ENCODE measurements around the gene ISG20.
A peak's percentile ranks its signal among the peaks of the same experiment; 100 is the strongest.
"Not testable (repeated sequence)": the region's sequence is repeated elsewhere in the genome, so short reads cannot be mapped to it uniquely, and the experiment has no call there.

The ISG20 gene

GRCh38 chr15:88618686-88619085 is 20.1 kb upstream of the ISG20 start:
- no peak for DNase-seq (ENCODE audit: low read depth in 2 of 2)

- DNase-seq (ENCODE audit: low read depth in 2 of 2) = no peak
Measured at GRCh38 chr15:88619796-88620195, 19.0 kb upstream of the ISG20 start.

- peak; percentile 94 for DNase-seq (ENCODE audit: low read depth in 2 of 2)
Measured at GRCh38 chr15:88620995-88621772, 17.6 kb upstream of the ISG20 start, which contains the start of gene AEN. Gene AEN (plus strand): TSS chr15:88621340. CDS start chr15:88626210, 4,870 bp downstream.

- DNase-seq (ENCODE audit: low read depth in 2 of 2) = no peak
Measured at GRCh38 chr15:88621789-88622604, 16.8 kb upstream of the ISG20 start.

GRCh38 chr15:88622605-88622975 is 16.2 kb upstream of the ISG20 start:
- DNase-seq (ENCODE audit: low read depth in 2 of 2) = no peak

- peak; percentile 64 to 67 for DNase-seq (ENCODE audit: low read depth in 2 of 2)
Measured at GRCh38 chr15:88623061-88623460, 15.8 kb upstream of the ISG20 start.

- DNase-seq (ENCODE audit: low read depth in 2 of 2) = no peak
Measured at GRCh38 chr15:88623632-88624031, 15.2 kb upstream of the ISG20 start.

- no peak for DNase-seq (ENCODE audit: low read depth in 2 of 2)
Measured at GRCh38 chr15:88624156-88624970, 14.5 kb upstream of the ISG20 start.

- DNase-seq (ENCODE audit: low read depth in 2 of 2) = no peak
Measured at GRCh38 chr15:88624971-88625490, 13.8 kb upstream of the ISG20 start.

- DNase-seq (ENCODE audit: low read depth in 2 of 2) = no peak
Measured at GRCh38 chr15:88625943-88626741, 12.7 kb upstream of the ISG20 start.

- no peak for DNase-seq (ENCODE audit: low read depth in 2 of 2)
Measured at GRCh38 chr15:88627463-88627862, 11.4 kb upstream of the ISG20 start.

- DNase-seq (ENCODE audit: low read depth in 2 of 2) = no peak
Measured at GRCh38 chr15:88628018-88628654, 10.7 kb upstream of the ISG20 start.

- no peak for DNase-seq (ENCODE audit: low read depth in 2 of 2)
Measured at GRCh38 chr15:88629071-88629470, 9.7 kb upstream of the ISG20 start.

- no peak for DNase-seq (ENCODE audit: low read depth in 2 of 2)
Measured at GRCh38 chr15:88630141-88630721, 8.6 kb upstream of the ISG20 start.

GRCh38 chr15:88630798-88631463 is 7.9 kb upstream of the ISG20 start:
- DNase-seq (ENCODE audit: low read depth in 2 of 2) = no peak

- DNase-seq (ENCODE audit: low read depth in 2 of 2) = no peak
Measured at GRCh38 chr15:88631464-88632028, 7.3 kb upstream of the ISG20 start.

- not testable (repeated sequence) for DNase-seq (ENCODE audit: low read depth in 2 of 2)
Measured at GRCh38 chr15:88632797-88633196, 6.0 kb upstream of the ISG20 start.

- DNase-seq (ENCODE audit: low read depth in 2 of 2) = no peak
Measured at GRCh38 chr15:88634449-88634848, 4.4 kb upstream of the ISG20 start.

- DNase-seq (ENCODE audit: low read depth in 2 of 2) = no peak
Measured at GRCh38 chr15:88635318-88635717, 3.5 kb upstream of the ISG20 start.
